HG02840 (cell line): ENCODE results near the gene MEIOSIN.
"Not testable (repeated sequence)": the region's sequence is repeated elsewhere in the genome, so short reads cannot be mapped to it uniquely, and the experiment has no call there.

ENCODE experiments used
- ATAC-seq: cut with Tn5 transposase; IDR thresholded peaks from one replicate; pipeline ENCODE4 v1.9.1; 2021; ENCODE audit warnings: mild to moderate bottlenecking, moderate library complexity, moderate number of reproducible peaks; ENCODE audit not compliant: unreplicated experiment, low FRiP score

MEIOSIN gene

DNA sequence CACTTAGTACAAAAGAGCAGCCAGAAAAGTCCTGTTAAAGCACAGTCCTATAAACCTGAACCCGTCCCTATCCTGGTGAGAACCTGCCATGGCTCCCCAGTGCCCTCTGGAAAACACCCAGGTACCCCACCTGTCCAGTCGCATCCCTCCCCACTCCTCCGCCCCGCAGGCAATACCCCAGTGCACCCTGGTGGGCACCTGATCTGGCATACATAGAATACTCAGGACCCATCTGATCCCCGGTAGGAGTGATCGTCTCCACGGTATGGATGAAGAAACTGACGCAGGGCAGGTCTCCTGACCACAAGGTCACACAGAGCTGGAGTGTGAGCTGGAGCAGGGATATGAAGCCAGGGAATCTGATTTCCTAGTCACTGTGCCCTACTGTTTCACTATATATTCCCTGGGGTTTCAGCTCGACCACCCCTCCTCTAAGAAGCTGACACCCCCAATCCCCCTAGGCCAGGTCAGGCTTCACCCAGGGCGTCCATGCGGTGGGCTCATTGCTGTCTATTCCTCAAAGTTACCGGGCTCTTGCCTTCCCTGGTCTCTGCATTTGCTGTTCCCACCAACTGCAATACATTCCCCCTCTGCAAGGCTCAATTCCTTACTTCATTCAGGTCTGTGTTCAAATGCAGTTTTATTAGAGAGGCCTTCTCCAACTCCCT is 15.1 kb upstream of the MEIOSIN start:
- no peak for ATAC-seq

DNA sequence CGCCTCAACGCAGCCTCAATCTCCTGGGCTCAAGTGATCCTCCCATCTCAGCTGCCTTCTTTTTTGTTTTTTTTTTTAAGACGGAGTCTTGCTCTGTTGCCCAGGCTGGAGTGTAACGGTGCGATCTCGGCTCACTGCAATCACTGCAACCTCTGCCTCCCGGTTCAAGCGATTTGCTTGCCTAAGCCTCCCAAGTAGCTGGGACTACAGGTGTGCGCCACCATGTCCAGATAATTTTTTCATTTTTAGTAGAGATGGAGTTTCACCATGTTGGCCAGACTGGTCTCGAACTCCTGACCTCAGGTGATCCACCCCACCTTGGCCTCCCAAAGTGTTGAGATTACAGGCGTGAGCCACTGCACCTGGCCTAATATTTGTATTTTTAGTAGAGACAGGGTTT is 13.2 kb upstream of the MEIOSIN start:
- ATAC-seq, result not testable (repeated sequence)

DNA sequence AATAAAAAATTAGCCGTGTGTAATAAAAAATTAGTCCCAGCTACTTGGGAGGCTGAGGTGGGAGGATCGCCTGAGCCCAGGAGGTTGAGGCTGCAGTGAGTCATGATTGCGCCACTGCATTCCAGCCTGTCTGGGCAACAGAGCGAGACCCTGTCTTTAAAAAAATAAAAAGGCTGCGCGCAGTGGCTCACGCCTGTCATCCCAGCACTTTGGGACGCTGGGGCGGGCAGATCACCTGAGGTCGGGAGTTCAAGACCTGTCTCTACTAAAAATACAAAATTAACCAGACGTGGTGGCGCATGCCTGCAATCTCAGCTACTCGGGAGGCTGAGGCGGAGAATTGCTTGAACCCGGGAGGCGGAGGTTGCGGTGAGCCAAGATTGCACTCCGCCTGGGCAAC is 4.6 kb upstream of the MEIOSIN start:
- ATAC-seq, result not testable (repeated sequence)

DNA sequence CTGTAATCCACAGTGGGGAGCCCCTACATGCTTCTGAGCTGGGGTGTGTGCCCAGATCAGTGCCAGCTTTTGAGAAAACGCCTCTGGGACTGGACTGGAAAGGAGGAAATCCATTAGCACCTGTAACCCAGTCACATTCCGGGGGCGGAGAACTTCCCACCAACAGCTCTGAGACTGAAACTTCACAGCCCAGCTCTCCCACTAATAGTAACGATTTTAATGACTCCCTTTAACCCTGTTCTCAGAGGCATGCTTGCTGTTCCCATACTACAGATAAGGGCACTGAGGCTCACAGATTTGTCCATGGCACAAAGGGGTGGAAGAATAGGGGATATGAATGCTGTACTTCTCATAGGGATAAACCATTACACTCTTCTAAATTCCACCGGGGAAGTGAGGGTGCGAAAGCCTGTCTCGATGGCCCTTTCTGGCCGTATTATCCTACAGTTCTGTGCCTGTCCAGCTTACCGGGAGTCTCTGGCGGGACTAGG is 3.4 kb upstream of the MEIOSIN start:
- no peak for ATAC-seq

DNA sequence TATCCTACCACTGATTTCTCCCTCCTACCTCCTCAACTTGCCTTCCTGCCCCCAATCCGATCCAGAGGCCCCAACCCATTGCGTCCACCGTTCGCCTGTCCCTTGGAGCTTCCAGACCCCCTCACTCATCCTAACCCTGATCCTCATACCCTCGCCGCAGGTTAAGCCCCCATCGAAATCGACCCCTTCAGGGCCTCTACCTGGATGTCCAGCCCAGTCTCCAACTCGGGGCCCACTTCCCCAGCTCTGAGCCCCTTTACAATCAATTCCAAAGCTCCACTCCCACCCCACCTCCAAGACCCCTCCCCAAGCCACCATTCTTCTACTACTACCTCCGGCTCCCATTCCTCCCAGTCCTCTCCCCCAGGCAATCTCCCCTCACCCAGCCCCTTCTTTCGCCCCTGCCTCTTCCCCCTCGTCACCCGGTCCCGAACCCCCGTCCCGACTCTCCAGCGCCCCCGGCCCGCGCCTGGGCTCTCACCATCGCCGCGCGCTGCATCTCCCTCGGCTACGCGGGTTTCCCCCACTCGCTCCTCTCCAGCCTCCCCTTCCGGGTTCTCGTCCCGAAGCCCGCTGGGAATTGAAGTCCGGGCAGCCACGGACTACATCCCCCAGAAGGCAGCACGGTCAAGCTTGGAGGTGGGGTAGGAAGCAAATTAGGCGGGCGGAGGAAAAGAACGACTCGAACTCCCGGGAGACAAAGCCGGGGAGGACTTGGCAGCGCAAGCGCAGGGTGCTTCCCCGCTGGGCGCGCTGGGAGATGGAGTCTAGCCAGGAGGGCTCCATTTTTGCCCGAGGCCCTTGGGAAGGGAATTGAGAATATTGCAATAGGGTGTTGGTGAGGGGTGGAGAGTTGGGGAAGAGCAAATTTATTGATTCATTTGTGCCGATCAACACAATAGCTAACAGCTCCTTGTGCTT is 2.6 kb upstream of the MEIOSIN start, which contains the start of gene FBXO46:
TSS of gene FBXO46 (minus strand) at position 529 of the 921 bp plus-strand sequence. CDS start 17,401 bp downstream, outside the sequence.
- ATAC-seq, result peak; percentile 93

DNA sequence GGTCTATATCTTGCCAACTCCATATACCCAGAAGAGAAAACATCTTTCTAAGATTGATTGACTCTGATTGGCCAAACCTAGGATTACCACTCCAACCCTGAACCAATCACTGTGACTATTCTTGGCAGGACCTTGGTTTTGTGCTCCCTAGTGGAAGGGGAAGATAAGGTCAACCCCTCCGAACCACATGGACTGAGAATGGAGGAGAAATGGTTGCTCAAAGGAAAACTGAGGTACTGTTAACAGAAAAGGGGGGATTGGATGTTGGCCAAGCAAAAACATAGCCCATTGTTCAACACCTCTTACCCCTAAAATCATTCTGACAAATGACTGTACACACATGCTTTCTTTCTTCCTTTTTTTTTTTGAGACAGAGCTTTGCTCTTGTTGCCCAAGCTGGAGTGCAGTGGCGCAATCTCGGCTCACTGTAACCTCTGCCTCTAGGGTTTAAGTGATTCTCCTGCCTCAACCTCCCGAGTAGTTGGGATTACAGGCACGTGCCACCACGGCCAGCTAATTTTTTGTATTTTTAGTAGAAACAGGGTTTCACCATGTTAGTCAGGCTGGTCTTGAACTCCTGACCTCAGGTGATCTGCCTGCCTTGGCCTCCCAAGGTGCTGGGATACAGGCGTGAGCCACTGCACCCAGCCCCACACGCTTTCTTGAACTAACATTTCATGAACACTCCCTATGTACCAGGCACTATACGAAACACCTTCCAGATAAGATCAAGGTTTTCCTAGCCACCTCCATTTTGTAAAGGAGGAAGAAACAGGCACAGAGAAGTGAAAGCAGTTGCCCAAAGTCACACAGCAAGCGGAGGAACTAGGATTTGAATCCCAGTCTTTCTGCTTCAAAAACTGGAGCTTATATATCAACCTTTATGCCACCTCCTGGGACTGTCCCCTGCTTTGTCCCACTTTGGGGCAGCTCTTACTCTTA is 6.5 kb downstream of the MEIOSIN start:
- ATAC-seq, result no peak

DNA sequence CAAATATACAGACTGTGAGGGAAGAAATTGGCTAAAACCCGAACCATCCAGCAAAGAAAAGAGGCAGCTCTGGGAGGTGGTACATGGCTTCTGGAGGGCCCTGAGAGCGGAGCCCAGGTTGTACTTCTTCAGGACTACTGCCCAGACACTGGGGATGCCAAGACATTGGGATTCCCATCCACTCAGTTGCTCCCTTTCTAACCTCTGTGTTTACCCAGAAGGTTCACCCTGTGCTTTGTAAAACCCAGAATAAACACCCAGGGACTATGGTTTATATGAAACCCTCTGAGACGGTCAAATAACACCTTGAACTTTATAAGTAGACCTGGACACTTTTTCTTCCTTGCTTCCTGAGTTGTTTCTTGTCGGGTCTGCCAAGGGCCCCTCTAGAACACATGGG is 9.7 kb downstream of the MEIOSIN start:
- no peak for ATAC-seq

DNA sequence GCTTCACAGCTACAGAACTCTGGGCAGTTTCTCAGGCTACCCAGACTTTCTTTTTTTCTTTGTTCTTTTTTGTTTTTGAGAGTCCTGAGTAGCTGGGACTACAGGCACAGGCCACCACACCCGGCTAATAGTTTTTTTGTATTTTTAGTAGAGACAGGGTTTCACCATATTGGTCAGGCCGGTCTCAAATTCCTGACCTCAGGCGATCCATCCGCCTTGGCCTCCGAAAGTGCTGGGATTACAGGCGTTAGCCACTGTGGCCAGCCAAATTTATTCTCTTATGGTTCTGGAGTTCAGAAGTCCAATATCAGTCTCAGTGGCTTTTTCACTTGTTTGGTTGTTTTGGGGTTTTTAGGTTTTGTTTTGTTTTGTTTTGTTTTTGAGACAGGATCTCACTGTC is 12.4 kb downstream of the MEIOSIN start:
- no peak for ATAC-seq

DNA sequence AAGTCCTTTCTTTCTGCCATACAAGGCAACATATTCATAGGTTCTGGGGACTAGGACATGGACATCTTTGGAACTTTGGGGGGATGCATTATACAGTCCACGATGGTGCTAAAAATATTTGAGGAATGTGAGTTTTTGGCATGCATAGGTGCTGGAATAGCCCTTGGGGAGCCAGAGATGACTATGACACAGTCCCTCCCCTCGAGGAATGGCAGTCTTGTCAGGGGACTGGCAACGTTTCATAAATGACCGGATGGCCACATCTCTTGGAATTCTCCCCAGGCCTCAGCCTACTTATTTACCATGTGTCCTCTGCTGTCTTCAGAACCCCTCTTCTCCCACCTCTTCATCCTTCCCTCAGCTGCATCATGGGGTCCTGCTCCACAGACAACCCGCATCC is 13.6 kb downstream of the MEIOSIN start:
- ATAC-seq, result no peak

DNA sequence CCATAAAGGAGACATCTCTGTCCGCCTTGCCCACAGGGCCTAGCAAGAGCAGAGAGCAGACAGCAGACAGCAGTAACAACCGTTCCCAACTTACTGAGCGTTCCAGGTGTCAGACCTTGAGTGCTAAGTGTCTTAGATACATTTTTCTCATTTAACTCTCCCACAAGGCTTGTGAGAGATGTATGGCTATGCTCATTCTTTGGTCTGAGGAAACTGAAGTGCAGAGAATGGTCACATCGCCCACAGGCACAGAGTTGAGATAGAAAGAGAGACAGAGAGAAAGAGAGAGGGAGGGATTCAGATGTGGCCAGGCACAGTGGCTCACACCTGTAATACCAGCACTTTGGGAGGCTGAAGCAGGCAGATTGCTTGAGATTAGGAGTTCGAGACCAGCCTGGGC is 14.3 kb downstream of the MEIOSIN start:
- no peak for ATAC-seq

DNA sequence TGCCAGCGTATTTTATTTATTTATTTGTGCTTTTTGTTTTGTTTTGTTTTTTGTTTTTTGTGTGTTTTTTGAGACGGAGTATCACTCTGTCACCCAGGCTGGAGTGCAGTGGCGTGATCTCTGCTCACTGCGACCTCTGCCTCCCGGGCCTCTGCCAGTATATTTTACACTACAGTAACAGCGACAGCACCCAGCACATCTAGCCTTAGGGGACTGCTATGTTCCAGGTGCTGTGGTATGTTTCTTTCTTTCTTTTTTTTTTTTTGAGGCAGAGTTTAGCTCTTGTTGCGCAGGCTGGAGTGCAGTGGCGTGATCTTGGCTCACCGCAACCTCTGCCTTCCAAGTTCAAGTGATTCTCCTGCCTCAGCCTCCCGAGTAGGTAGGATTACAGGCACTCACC is 18.2 kb downstream of the MEIOSIN start:
- not testable (repeated sequence) for ATAC-seq

DNA sequence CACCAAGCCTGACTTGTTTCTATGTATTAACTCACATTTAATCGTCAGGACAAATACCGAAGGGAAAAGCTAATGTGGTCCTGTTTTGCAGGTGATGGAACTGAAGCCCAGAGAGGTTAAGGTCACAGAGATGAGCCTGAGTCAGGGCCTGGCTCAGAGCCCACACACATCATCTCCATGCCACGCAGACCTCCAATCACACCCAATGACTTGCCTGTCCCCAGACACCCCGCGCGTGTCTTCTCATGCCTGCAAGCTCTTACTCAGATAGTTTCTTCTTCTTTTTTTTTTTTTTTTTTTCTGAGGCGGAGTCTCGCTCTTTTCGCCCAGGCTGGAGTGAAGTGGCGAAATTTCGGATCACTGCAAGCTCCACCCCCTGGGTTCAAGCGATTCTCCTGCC is 19.4 kb downstream of the MEIOSIN start:
- ATAC-seq, result no peak

DNA sequence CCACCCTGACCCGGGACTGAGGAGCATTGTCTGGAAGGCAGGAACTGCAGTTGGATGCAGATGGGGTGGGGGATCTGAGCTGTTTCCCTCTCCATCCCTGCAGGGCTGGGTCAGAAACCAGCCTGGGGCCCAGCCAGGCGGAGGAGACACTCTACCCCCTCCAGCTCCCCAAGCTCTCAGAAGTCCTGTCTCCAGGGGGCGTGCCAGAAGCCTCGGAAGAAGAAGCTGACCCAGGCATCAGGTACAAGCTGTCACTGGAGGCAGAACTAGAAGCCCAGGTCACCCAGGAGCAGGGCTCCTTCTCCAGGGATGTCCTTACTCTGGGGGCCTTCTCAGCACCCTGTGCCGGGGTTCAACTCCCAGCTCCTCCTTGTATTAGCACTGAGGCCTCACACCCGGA is 20.3 kb downstream of the MEIOSIN start:
- no peak for ATAC-seq

DNA sequence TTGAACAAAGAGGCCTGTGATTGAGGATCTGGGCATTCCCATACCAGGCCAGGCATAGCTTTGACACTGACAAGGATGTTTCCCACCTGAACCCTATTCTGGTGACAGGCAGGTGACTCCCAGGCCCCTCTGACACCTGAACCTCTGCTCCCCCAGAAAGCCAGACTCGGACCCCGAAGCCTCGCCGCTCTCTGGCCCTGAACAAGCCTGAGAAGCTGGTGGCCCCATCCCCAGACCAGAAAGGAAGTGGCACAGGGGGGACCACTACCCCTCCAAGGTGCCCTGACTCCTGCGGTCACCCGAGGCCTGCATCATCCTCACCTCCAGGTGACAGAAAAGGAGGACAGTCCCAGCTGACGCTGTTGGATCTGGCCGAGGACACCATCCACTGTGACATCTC is 21.1 kb downstream of the MEIOSIN start:
- no peak for ATAC-seq

DNA sequence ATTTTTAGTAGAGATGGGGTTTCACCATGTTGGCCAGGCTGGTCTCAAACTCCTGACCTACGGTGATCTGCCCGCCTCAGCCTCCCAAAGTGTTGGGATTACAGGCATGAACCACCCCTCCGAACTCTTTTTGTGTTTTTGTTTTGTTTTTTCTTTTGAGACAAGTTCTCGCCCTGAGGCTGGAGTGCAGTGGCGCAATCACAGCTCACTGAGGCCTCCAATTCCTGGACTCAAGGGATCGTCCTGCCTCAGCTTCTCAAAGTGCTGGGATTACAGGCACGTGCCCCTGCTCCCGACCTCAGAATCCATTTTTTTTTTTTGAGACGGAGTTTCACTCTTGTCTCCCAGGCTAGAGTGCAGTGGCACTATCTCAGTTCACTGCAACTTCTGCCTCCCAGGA is 24.5 kb downstream of the MEIOSIN start:
- ATAC-seq, result no peak

DNA sequence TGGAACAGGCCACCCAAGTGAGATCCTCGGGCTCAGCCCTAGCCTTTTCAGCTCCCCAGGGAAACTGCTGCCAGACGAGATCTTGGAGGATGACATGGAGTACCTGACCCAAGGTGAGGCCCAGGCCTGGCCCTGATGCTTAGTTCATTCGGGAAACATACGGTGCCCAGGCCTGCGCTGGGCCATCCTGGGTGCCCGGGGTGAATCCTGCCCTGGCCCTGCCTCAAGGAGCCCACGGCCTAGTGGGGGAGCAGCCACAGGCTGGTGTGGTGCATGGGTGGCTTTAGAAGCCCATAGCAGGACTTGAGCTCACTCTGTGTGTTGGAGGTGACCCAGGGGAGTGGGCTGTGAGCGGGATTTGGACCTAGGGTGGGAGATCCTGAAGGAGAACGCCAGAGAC is 25.7 kb downstream of the MEIOSIN start:
- no peak for ATAC-seq

DNA sequence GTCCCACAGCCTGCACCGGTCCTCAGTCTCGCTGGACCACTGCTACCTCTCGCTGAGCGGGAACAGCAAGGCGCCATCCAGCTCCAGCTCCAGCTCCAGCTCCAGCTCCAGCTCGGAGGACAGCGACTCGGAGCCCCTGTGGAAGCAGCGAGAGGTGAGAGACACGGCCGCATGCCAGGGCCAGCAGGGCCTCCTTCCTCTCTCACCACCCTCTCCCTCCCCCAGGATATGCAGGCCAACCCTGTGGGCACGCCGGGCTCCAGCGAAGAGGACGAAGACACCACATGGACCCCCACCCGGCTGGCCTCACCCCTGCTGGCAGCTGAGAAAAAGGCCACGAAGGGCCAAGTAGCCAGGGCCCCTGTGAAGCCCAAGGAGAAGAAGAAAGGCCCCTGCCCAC is 28.5 kb downstream of the MEIOSIN start:
- ATAC-seq, result no peak

DNA sequence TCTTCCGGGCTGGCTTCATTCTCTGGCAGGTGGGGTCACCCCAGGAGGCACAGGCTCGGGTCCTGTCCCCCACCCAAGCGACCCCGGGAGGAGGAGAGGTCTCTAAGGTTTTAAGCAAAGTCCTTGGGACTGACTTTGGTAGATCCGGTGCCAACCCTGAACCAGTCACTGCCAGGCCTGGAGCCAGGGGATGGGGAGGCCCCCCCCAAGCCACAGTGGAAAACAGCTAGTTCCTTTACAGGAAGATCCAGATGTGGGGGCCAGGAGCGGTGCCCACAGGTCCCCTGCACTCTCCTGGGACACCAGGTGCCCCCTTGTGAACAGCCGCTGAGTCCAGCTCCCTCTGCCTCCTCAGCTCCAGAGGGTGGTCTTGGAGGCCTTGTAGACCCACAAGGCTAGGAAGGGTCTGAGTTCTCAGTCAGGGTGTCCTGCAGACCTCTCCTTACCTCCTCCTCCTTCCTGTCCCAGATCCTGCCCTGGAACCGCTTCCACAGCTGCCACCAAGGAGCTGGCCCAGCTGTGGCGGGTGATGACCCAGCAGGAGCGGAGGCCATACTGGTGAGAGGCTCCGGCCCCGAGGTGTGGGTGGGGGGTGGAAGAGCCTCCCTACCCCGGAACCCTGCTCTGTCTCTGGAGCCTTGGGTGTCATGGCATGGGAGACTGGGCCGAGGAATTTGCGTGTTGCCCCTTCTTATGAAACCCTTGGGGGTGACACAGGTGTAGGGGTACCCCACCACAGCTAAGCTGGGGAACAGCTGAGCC is 29.8 kb downstream of the MEIOSIN start:
- ATAC-seq, result no peak

DNA sequence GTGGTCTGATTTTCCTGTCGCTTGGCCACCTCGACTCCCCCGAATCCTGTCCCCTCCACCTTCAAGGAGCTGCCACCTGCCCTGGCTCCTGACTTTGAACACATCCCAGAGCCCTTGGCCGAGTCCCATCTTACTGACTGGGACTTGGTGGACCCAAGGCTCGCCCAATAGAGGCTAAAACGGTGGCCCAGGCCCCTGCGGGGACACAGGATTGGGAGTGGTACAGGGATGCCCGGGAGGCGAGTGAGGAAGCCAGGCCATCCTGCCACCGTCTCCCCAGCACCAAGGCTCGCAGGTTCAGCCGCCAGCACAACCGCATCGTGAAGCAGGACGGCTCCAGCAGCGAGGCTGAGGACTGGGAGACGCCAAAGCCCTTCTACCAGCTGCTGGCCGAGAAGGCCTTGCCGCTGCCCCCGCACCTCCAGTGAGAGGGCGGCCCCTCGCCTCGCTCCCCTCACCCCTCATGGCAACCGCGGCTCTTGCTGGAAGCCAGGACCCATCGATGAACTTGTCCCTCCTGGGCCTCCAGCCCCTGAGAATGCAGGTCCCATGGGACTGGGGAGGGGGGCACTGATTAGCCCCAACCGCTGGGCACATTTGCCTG is 30.6 kb downstream of the MEIOSIN start:
- no peak for ATAC-seq
